GM18870 (cell line): ENCODE results near the gene SHMT2.
A peak's percentile ranks its signal among the peaks of the same experiment; 100 is the strongest.

Experiments used
- ATAC-seq: cut with Tn5 transposase; IDR thresholded peaks from one replicate; pipeline ENCODE4 v1.9.1; 2021; ENCODE audit warnings: moderate library complexity; ENCODE audit not compliant: unreplicated experiment

Gene SHMT2

GRCh38 chr12:57225680-57226210 lies 3.8 kb upstream of the SHMT2 start:
- no peak for ATAC-seq

GRCh38 chr12:57226588-57227314 lies 2.8 kb upstream of the SHMT2 start:
- ATAC-seq: no peak

DNA sequence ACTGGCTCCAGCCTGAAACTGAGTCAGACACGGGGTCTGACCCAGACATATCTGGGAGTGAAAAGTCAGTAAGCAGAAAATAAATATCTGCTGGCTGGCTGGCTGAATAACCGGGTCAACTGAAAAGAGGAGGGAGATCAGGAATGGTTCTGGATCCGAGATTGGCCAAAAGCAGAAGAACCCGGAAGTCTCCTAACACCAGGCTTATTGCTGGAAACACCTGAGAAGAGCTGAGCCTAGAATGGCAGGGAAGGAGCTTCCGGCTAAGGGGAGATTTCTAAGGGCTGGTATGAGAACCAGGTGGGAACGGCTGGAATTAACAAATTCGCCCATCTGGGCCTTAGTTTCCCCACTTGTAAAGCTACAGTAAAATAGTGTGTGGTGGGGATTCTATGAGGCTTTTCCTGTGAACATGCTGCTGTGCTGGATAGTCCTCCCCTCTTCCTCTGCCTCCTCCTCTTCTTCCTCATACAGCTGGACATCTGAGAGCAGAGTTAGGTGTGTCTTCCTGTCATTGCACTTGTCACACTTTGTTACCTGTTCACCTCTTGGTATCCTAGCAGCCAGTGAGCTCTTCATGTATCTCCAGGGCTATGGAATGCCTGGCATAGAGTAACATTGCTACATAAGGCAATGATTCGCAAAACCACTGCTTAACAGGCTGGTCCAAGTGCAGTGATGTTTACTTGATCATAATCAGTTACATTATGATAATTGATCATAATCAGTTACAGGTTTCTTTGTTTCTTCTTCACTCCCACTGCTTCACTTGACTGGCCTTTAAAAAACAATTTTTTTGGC lies 2.0 kb upstream of the SHMT2 start:
- no peak for ATAC-seq

DNA sequence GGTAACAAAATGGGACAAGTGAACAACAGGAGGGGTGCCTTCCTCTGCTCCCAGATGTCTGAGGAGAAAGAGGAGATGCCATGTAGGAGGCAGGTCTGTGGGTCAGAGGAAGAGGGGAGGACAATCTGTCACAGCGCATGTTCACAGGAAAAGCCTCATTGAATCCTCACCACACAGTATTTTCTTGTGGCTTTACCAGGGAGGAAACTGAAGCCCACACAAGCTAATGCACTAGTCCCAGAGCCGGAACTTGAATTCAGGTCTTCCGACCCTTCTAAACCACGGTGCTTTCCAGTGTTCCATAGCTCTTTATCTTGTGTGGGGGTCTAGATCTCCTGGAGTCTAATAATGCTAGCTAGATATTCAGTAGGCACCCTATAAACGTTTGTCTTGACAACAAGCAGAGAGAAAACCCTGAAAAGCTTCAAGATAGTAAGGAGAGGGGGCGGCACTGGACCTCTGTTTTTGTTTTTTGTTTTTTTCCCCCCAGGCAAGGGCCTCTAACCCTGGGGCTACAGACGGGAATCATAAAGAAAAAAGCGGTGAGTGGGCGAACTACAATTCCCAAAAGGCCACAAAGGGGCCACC lies 371 bp upstream of the SHMT2 start:
- ATAC-seq: peak; percentile 8

GRCh38 chr12:57230381-57231155 lies 1.1 kb downstream of the SHMT2 start:
- ATAC-seq: no peak

GRCh38 chr12:57231276-57232021 lies 1.9 kb downstream of the SHMT2 start:
- no peak for ATAC-seq

- no peak for ATAC-seq
Measured at GRCh38 chr12:57232156-57232756, 2.7 kb downstream of the SHMT2 start.

GRCh38 chr12:57233357-57234232 lies 4.1 kb downstream of the SHMT2 start:
- no peak for ATAC-seq

DNA sequence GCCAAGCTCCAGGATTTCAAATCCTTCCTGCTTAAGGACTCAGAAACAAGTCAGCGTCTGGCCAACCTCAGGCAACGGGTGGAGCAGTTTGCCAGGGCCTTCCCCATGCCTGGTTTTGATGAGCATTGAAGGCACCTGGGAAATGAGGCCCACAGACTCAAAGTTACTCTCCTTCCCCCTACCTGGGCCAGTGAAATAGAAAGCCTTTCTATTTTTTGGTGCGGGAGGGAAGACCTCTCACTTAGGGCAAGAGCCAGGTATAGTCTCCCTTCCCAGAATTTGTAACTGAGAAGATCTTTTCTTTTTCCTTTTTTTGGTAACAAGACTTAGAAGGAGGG lies 4.7 kb downstream of the SHMT2 start:
- no peak for ATAC-seq

GRCh38 chr12:57234571-57235016 lies 5.1 kb downstream of the SHMT2 start:
- ATAC-seq: no peak

- ATAC-seq: no peak
Measured at GRCh38 chr12:57235017-57235727, 5.7 kb downstream of the SHMT2 start.

GRCh38 chr12:57235728-57236131 lies 6.2 kb downstream of the SHMT2 start:
- no peak for ATAC-seq

GRCh38 chr12:57236201-57236924 lies 6.9 kb downstream of the SHMT2 start:
- no peak for ATAC-seq

GRCh38 chr12:57236925-57237595 lies 7.5 kb downstream of the SHMT2 start:
- no peak for ATAC-seq

GRCh38 chr12:57237596-57237931 lies 8.1 kb downstream of the SHMT2 start:
- ATAC-seq: no peak

GRCh38 chr12:57237932-57238853 lies 8.7 kb downstream of the SHMT2 start:
- ATAC-seq: no peak
